GM12878 (cell line): Measurements from ENCODE around the gene TCF7L2. TPM values are rescaled to one million over a fixed set of nuclear protein-coding genes. Genes with fewer than 3 reads are reported as not detected.

ENCODE experiments used
- ATAC-seq: fragments of 200-7000 bp; cut with Tn5 transposase; 3 replicates; pipeline ENCODE4 v1.9.1; 2020; ENCODE audit warnings: mild to moderate bottlenecking, moderate library complexity
- BruUV-seq: library from RNA; stranded (reverse); fragments of 400-500 nt; replicated peaks from 2 replicates; lab custom pipeline; 2021; lab: Mats Ljungman, UMichigan
- CTCF ChIA-PET: fragments of 300-600 bp; sonication (Branson Sonifier 250); formaldehyde crosslinking; extraction: SDS; loops from one replicate; lab custom pipeline; 2021; ENCODE audit warnings: inconsistent platforms; lab: Yijun Ruan, JAX
- POLR2A ChIA-PET: fragments of 350-600 bp; formaldehyde crosslinking; extraction: SDS; loops from one replicate; lab custom pipeline; 2021; ENCODE audit warnings: inconsistent platforms; lab: Charles Lee
- RAD21 ChIA-PET: fragments of 300-600 bp; sonication (Branson Sonifier 250); formaldehyde crosslinking; loops from one replicate; lab custom pipeline; 2023; ENCODE audit warnings: antibody characterized with exemption; ENCODE audit not compliant: unreplicated experiment; lab: Charles Lee
- SMC1A ChIA-PET: fragments of 300-600 bp; sonication (Branson Sonifier 250); formaldehyde crosslinking; loops from one replicate; lab custom pipeline; 2023; ENCODE audit not compliant: unreplicated experiment, uncharacterized antibody; lab: Charles Lee
- DNase-seq: peaks from one replicate; pipeline ENCODE4 v3.0.0-alpha.2; 2011; ENCODE audit warnings: low read depth, low spot score
- FAIRE-seq: peaks from 3 replicates; lab custom pipeline; 2011; peaks lifted over from hg19 to GRCh38; lab: Jason Lieb, UNC
- H2AFZ ChIP-seq: 2 replicates; pipeline ENCODE4 v1.6.0; 2011; ENCODE audit warnings: low read depth, low read length, control low read depth; ENCODE audit not compliant: control insufficient read depth
- H3K27ac ChIP-seq: 2 replicates; pipeline ENCODE4 v1.5.1; 2011; ENCODE audit warnings: control low read depth; ENCODE audit not compliant: control insufficient read depth, insufficient read depth
- H3K27me3 ChIP-seq, 2 experiments: replicated peaks in 1 of 2; 2 replicates each; pipeline versions ENCODE4 v1.6.0 to v1.6.1; 2011; ENCODE audit warnings: low read length in 1 of 2; ENCODE audit not compliant: control insufficient read depth in 2 of 2, insufficient read depth in 2 of 2
- H3K36me3 ChIP-seq, 2 experiments: 2 replicates each; pipeline ENCODE4 v1.5.1; 2011; ENCODE audit warnings: low read length in 1 of 2; ENCODE audit not compliant: control insufficient read depth in 2 of 2, insufficient read depth in 2 of 2
- H3K4me1 ChIP-seq: 2 replicates; pipeline ENCODE4 v1.6.1; 2011; ENCODE audit warnings: mild to moderate bottlenecking, low read length, moderate library complexity, mixed read lengths; ENCODE audit not compliant: control insufficient read depth, insufficient read depth
- H3K4me2 ChIP-seq: 2 replicates; pipeline ENCODE4 v1.6.0; 2011; ENCODE audit warnings: control low read depth; ENCODE audit not compliant: control insufficient read depth, insufficient read depth
- H3K4me3 ChIP-seq: fragments of 200-600 bp; sonication (generic); 2 replicates; pipeline ENCODE4 v1.5.1; 2016
- H3K79me2 ChIP-seq: 2 replicates; pipeline ENCODE4 v1.6.0; 2011; ENCODE audit warnings: low read length; ENCODE audit not compliant: control insufficient read depth, insufficient read depth
- H3K9ac ChIP-seq: 2 replicates; pipeline ENCODE4 v1.8.0; 2011; ENCODE audit warnings: low read length, control low read depth, mixed read lengths; ENCODE audit not compliant: control insufficient read depth, insufficient read depth
- H3K9me3 ChIP-seq: replicated peaks from 3 replicates; pipeline ENCODE4 v1.5.1; 2011; ENCODE audit warnings: mild to moderate bottlenecking, low read length; ENCODE audit not compliant: control insufficient read depth, insufficient read depth
- H4K20me1 ChIP-seq: 2 replicates; pipeline ENCODE4 v1.6.0; 2011; ENCODE audit not compliant: control insufficient read depth, insufficient read depth
- FOS ChIP-seq: IDR thresholded peaks from 3 replicates; pipeline ENCODE4 v1.6.1; 2011; ENCODE audit warnings: borderline replicate concordance; ENCODE audit not compliant: insufficient read length; ENCODE audit errors: extremely low read depth
- IKZF2 ChIP-seq, 2 experiments: fragments of 450-650 bp; IDR thresholded peaks; 2 replicates each; pipeline ENCODE4 v1.6.1; 2017; ENCODE audit warnings: mild to moderate bottlenecking in 2 of 2, moderate library complexity in 2 of 2
- KLF5 ChIP-seq: fragments of 450-650 bp; IDR thresholded peaks from 2 replicates; pipeline ENCODE4 v1.6.1; 2014; ENCODE audit warnings: mild to moderate bottlenecking; ENCODE audit not compliant: partially characterized antibody
- LARP7 ChIP-seq: fragments of 450-650 bp; IDR thresholded peaks from 2 replicates; pipeline ENCODE4 v1.6.1; 2017; ENCODE audit warnings: mild to moderate bottlenecking
- PML ChIP-seq: IDR thresholded peaks from 2 replicates; pipeline ENCODE4 v1.6.1; 2012; ENCODE audit warnings: low read length, inconsistent platforms
- RCOR1 ChIP-seq: conservative IDR thresholded peaks from 2 replicates; pipeline ENCODE4 v1.6.1; 2012; ENCODE audit warnings: low read depth, low read length, improper control_type of control experiment
- SUPT20H ChIP-seq: IDR thresholded peaks from 2 replicates; pipeline ENCODE4 v1.6.1; 2011; ENCODE audit warnings: low read depth, mild to moderate bottlenecking, low read length, moderate library complexity, borderline replicate concordance; ENCODE audit not compliant: control insufficient read depth
- ZNF687 ChIP-seq: fragments of 450-650 bp; IDR thresholded peaks from 2 replicates; pipeline ENCODE4 v1.6.1; 2017; ENCODE audit warnings: mild to moderate bottlenecking, moderate library complexity
- WGBS: methylation state at CpG from one replicate; pipeline ENCODE4 v1.1.6; 2016; ENCODE audit warnings: low lambda C conversion rate; ENCODE audit not compliant: insufficient replicate concordance, insufficient coverage; ENCODE audit errors: missing lambda C conversion rate; 5-methylcytosine and 5-hydroxymethylcytosine counted together
- in situ Hi-C: fragments of 300-500 bp; cut with MboI; formaldehyde crosslinking; loops from 9 replicates; pipeline ENCODE4 v1.14.3; 2018; ENCODE audit warnings: mixed read lengths
- intact Hi-C: fragments of 100-400 bp; cut with micrococcal nuclease; formaldehyde crosslinking; loops from one replicate; pipeline ENCODE4 v1.14.2; 2022; ENCODE audit not compliant: unreplicated experiment
- polyA plus RNA-seq, 11 experiments: library from polyadenylated mRNA; depleted of rRNA in 4 of 11; unstranded in 6 of 11; stranded (reverse) in 5 of 11; fragments of >200 nt; fragmentation: Nextera tagmentation in 4 of 11; fragmentation: Illumina TruSeq in 1 of 11; extraction: Ambion mirVana in 4 of 11; extraction: Trizol in 1 of 11; gene quantifications; 1 replicate in 1 of 11; 2 replicates in 10 of 11; pipeline versions ENCODE4 v1.2.1 to v1.2.3, GENCODE V29; 2011 to 2016; ENCODE audit warnings: inconsistent platforms in 2 of 11, missing spikeins in 2 of 11, low read depth in 1 of 11
- total RNA-seq, 4 experiments: library from RNA; depleted of rRNA in 3 of 4; stranded (reverse); fragments of >200 nt in 3 of 4; fragmentation: Illumina TruSeq in 1 of 4; extraction: Trizol in 1 of 4; gene quantifications; 2 replicates each; pipeline versions ENCODE4 v1.2.1 to v1.2.3, GENCODE V29; 2013 to 2021
- TF ChIP-seq, protein P1 (sequence below): IDR thresholded peaks from 2 replicates; pipeline ENCODE4 v1.6.1; 2012; ENCODE audit warnings: low read depth, low read length, improper control_type of control experiment

TCF7L2 gene
- total and polyA plus RNA-seq, 10 of the 15 experiments (the other 5 are each of a cell fraction or from before 2014, with no cell fraction given): 0.02 to 1.1 (median 0.35) TPM; not detected in 4

GRCh38 chr10:113167702-113168101, 217.7 kb downstream of the TCF7L2 start:
- ChIA-PET RAD21 (no interaction called here), POLR2A (no interaction called here), CTCF (no interaction called here), SMC1A (no interaction called here)
- Histone ChIP-seq H3K4me2 (no peak overlapping the region), H4K20me1 (no peaks in the 10 kb centered on the region), H3K79me2 (no peaks in the 10 kb centered on the region), H3K4me3 (no peak overlapping the region), H3K36me3 (no peaks in the 10 kb centered on the region), H3K9ac (no peak overlapping the region), H3K27ac (no peak overlapping the region), H3K9me3 (no peaks in the 10 kb centered on the region; the same call in 2 of the 3 replicates), H3K4me1 (0 out of 2 replicates have a peak, but pooled peaks cover 5% of the 10 kb centered on the region), H3K27me3 (no peaks in the 10 kb centered on the region; a peak in 1 of 4 replicates), H2AFZ (no peak overlapping the region)
- FAIRE-seq (no peak), ATAC-seq (no peak), DNase-seq (no peak)
- intact Hi-C loops (no loop called here), in situ Hi-C loops (no loop called here)
- BruUV-seq: no TSS peak
- no peak for TF ChIP-seq FOS
- no peak for TF ChIP-seq KLF5
- TF ChIP-seq SUPT20H: no peak
- no peak for TF ChIP-seq IKZF2 (IDR thresholded peaks at IDR 0.05)
- no peak for TF ChIP-seq LARP7
- whole genome bisulfite sequencing: 32% methylated on average over 5 of the region's 5 CpGs

- Histone ChIP-seq H4K20me1 (no peaks in the 10 kb centered on the region), H3K4me3 (no peak overlapping the region), H3K36me3 (no peaks in the 10 kb centered on the region), H3K27ac (no peak overlapping the region), H3K27me3 (no peaks in the 10 kb centered on the region; a peak in 1 of 4 replicates), H2AFZ (no peak overlapping the region), H3K9ac (no peak overlapping the region), H3K4me1 (0 out of 2 replicates have a peak, but pooled peaks cover 5% of the 10 kb centered on the region), H3K9me3 (no peaks in the 10 kb centered on the region; the same call in 2 of the 3 replicates), H3K4me2 (no peak overlapping the region), H3K79me2 (no peaks in the 10 kb centered on the region)
- ChIA-PET SMC1A (no interaction called here), CTCF (no interaction called here), RAD21 (no interaction called here), POLR2A (no interaction called here)
- FAIRE-seq: no peak
- intact Hi-C loops: no loop called here
- BruUV-seq: no TSS peak
- DNase-seq: no peak
- ATAC-seq: no peak
- in situ Hi-C loops: no loop called here
- 62% methylated on average over 6 of the region's 6 CpGs for WGBS
- TF ChIP-seq RCOR1: no peak
- TF ChIP-seq, protein P1, sequence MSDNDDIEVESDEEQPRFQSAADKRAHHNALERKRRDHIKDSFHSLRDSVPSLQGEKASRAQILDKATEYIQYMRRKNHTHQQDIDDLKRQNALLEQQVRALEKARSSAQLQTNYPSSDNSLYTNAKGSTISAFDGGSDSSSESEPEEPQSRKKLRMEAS: no peak
- no peak for TF ChIP-seq PML
- no peak for TF ChIP-seq FOS
- no peak for TF ChIP-seq ZNF687
Observed at GRCh38 chr10:113168584-113168983, 218.5 kb downstream of the TCF7L2 start.
